ENCODE measurements around the gene PTPRO. TPM values are rescaled to one million over a fixed set of nuclear protein-coding genes. Genes with fewer than 3 reads are reported as not detected.

The PTPRO gene
- polyA plus RNA-seq, 1 of the 3 experiments (the other 2 are of a cell fraction): 1.4 TPM

DNA sequence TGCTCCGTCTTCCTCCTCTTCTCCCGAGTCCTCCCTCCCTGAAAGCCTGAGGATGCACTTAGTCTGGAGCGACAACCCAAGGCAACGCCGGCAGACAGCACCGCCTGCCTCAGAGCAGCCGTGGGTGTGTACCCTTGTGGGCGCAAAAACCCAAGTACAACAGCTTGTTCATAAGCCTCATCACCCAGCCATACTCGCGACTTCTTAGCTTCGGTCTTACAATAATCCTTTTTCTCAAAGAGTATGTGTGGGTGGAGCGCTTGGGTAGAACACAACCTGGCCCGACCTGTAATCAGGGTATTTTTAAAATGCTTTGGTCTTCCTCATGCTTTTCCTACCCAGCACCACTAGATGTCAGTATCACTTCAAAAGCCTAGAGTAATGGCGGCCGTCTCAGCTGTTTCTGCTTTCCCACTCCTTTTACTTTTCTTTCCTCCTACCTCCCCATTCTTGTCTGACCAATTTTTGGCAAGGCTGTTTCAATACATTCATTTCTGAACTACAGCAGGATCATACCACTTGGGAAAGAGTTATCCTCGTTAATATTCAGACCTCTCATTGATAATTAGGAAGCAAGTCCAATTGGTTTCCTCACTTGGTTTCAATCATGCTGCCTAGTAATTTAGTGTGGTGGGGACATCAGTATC lies 268.0 kb downstream of the PTPRO start:
- POLR2A ChIA-PET: no interaction called here
- H3K27ac ChIP-seq (ENCODE audit: low read depth in 2 of 2, low read length in 1 of 2): peak overlapping the region in 1 of 2 experiments; percentile 12; a peak in 1 of 4 replicates

DNA sequence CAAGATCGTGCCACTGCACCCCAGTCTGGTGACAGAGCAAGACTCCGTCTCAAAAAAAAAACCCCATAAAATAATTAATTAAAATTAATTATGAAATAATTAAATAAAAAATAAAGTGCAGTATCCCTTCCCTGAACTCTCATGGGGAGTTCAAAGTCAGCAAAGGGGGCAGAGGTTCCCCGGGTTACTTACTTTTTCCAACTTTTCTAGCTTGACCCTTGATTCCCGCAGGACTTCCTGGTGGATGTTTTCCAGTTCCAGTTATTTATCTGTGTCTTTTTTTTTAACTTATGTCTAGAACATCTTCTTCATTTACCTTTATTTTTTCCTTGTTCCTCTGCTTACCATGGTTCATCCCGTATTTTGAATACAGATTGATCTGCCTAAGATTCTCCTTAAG lies 269.5 kb downstream of the PTPRO start:
- ChIA-PET CTCF (interaction anchor here (0.9 to 8.3 kb wide), 3 partner anchors 85 to 272 kb away, joined by 3 to 98 read pairs (median 5); no protein-coding TSS in a partner anchor), POLR2A (no interaction called here)
- no peak for DNase-seq
- Histone ChIP-seq H3K79me2 (ENCODE audit: insufficient read depth) (no peaks in the 10 kb centered on the region), H3K9me3 (no peaks in the 10 kb centered on the region), H3K4me3 (ENCODE audit: low read depth in 2 of 2, low read length in 1 of 2) (no peak overlapping the region), H3K27me3 (ENCODE audit: insufficient read depth) (no peaks in the 10 kb centered on the region), H3K9me2 (no peaks in the 10 kb centered on the region), H3K9ac (no peak overlapping the region), H4K20me1 (ENCODE audit: insufficient read depth) (no peaks in the 10 kb centered on the region), H3F3A (replicated peaks; ENCODE audit: insufficient read depth) (no peaks in the 10 kb centered on the region), H2AFZ (ENCODE audit: low read depth) (no peak overlapping the region), H3K4me1 (ENCODE audit: control insufficient read depth in 1 of 2, insufficient read depth in 2 of 2, low read depth in 1 of 2, low read length in 1 of 2) (no peaks in the 10 kb centered on the region; a peak in 2 of 4 replicates), H3K4me2 (no peak overlapping the region), H3K27ac (ENCODE audit: low read depth in 2 of 2, low read length in 1 of 2) (no peak overlapping the region), H3K36me3 (replicated peaks in 1 of 2; ENCODE audit: control insufficient read depth in 1 of 2, insufficient read depth in 2 of 2, low read length in 1 of 2) (no peaks in the 10 kb centered on the region)
- WGBS (ENCODE audit: low lambda C conversion rate): 95% methylated on average over 5 of the region's 5 CpGs
- TF ChIP-seq, protein P1, sequence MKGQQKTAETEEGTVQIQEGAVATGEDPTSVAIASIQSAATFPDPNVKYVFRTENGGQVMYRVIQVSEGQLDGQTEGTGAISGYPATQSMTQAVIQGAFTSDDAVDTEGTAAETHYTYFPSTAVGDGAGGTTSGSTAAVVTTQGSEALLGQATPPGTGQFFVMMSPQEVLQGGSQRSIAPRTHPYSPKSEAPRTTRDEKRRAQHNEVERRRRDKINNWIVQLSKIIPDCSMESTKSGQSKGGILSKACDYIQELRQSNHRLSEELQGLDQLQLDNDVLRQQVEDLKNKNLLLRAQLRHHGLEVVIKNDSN (IDR thresholded peaks at IDR 0.05; ENCODE audit: borderline replicate concordance, low read depth): no peak
- TF ChIP-seq ZBTB33 (IDR thresholded peaks at IDR 0.05; ENCODE audit: borderline replicate concordance, low read depth): no peak
- no peak for TF ChIP-seq SMC3 (IDR thresholded peaks at IDR 0.05; ENCODE audit: low read depth, low read length)
- TF ChIP-seq, protein P2, sequence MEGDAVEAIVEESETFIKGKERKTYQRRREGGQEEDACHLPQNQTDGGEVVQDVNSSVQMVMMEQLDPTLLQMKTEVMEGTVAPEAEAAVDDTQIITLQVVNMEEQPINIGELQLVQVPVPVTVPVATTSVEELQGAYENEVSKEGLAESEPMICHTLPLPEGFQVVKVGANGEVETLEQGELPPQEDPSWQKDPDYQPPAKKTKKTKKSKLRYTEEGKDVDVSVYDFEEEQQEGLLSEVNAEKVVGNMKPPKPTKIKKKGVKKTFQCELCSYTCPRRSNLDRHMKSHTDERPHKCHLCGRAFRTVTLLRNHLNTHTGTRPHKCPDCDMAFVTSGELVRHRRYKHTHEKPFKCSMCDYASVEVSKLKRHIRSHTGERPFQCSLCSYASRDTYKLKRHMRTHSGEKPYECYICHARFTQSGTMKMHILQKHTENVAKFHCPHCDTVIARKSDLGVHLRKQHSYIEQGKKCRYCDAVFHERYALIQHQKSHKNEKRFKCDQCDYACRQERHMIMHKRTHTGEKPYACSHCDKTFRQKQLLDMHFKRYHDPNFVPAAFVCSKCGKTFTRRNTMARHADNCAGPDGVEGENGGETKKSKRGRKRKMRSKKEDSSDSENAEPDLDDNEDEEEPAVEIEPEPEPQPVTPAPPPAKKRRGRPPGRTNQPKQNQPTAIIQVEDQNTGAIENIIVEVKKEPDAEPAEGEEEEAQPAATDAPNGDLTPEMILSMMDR (IDR thresholded peaks at IDR 0.05): no peak
- TF ChIP-seq FOSL2 (IDR thresholded peaks at IDR 0.05; ENCODE audit: borderline replicate concordance, low read depth): no peak
- no peak for TF ChIP-seq RFX5 (IDR thresholded peaks at IDR 0.05; ENCODE audit: low read length)
- TF ChIP-seq, protein P3, sequence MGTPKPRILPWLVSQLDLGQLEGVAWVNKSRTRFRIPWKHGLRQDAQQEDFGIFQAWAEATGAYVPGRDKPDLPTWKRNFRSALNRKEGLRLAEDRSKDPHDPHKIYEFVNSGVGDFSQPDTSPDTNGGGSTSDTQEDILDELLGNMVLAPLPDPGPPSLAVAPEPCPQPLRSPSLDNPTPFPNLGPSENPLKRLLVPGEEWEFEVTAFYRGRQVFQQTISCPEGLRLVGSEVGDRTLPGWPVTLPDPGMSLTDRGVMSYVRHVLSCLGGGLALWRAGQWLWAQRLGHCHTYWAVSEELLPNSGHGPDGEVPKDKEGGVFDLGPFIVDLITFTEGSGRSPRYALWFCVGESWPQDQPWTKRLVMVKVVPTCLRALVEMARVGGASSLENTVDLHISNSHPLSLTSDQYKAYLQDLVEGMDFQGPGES (IDR thresholded peaks at IDR 0.05; ENCODE audit: low read depth, low read length): no peak
- TF ChIP-seq, protein P4, sequence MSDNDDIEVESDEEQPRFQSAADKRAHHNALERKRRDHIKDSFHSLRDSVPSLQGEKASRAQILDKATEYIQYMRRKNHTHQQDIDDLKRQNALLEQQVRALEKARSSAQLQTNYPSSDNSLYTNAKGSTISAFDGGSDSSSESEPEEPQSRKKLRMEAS (IDR thresholded peaks at IDR 0.05; ENCODE audit: low read depth): no peak
- TF ChIP-seq USF2 (IDR thresholded peaks at IDR 0.05; ENCODE audit: borderline replicate concordance, low read depth, low read length): no peak
- TF ChIP-seq NRF1 (IDR thresholded peaks at IDR 0.05; ENCODE audit: low read depth, low read length): no peak
- TF ChIP-seq MXI1 (IDR thresholded peaks at IDR 0.05; ENCODE audit: low read depth, low read length): no peak

More for the DNA sequence above, 268.0 kb downstream of the PTPRO start:
- Histone ChIP-seq H3K79me2 (ENCODE audit: insufficient read depth) (no peaks in the 10 kb centered on the region), H2AFZ (ENCODE audit: low read depth) (peak overlapping the region; percentile 84), H3K4me3 (ENCODE audit: low read depth in 2 of 2, low read length in 1 of 2) (peak overlapping the region in 1 of 2 experiments; percentile 25; a peak in 1 of 4 replicates), H3K4me1 (ENCODE audit: control insufficient read depth in 1 of 2, insufficient read depth in 2 of 2, low read depth in 1 of 2, low read length in 1 of 2) (no peaks in the 10 kb centered on the region; a peak in 2 of 4 replicates), H3K27me3 (ENCODE audit: insufficient read depth) (no peaks in the 10 kb centered on the region), H3K36me3 (replicated peaks in 1 of 2; ENCODE audit: control insufficient read depth in 1 of 2, insufficient read depth in 2 of 2, low read length in 1 of 2) (no peaks in the 10 kb centered on the region), H3K9me3 (no peaks in the 10 kb centered on the region), H3F3A (replicated peaks; ENCODE audit: insufficient read depth) (no peaks in the 10 kb centered on the region), H4K20me1 (ENCODE audit: insufficient read depth) (no peaks in the 10 kb centered on the region), H3K9me2 (no peaks in the 10 kb centered on the region), H3K9ac (no peak overlapping the region), H3K4me2 (no peak overlapping the region)
- CTCF ChIA-PET: interaction anchor here (0.6 to 8.3 kb wide), 43 partner anchors 9 to 1487 kb away, joined by 3 to 98 read pairs (median 4); no protein-coding TSS in a partner anchor
- peak; percentile 67 for DNase-seq
- 17% methylated on average over 12 of the region's 16 CpGs for WGBS (ENCODE audit: low lambda C conversion rate)
- TF ChIP-seq RAD21 (IDR thresholded peaks at IDR 0.05; ENCODE audit: low read length): peak; percentile 91
- TF ChIP-seq YY1 (IDR thresholded peaks at IDR 0.05; ENCODE audit: low read depth): peak; percentile 91
- TF ChIP-seq, protein P4 (IDR thresholded peaks at IDR 0.05; ENCODE audit: low read depth): no peak
- peak; percentile 97 for TF ChIP-seq SMC3 (IDR thresholded peaks at IDR 0.05; ENCODE audit: low read depth, low read length)
- TF ChIP-seq, protein P2 (IDR thresholded peaks at IDR 0.05): peak; percentile 92

All from SK-N-SH (cell line).